ENCODE measurements around the gene TMEM131L.
"Not testable (repeated sequence)": the region's sequence is repeated elsewhere in the genome, so short reads cannot be mapped to it uniquely, and the experiment has no call there.

The TMEM131L gene

GRCh38 chr4:153466081-153466948 lies at the start of gene TMEM131L:
TMEM131L (plus strand) TSS chr4:153466360; CDS start chr4:153466398, 38 bp downstream.
- DNase-seq (ENCODE audit: low spot score): no peak

- not testable (repeated sequence) for DNase-seq (ENCODE audit: low spot score)
Observed at GRCh38 chr4:153416456-153416855, 49.7 kb upstream of the TMEM131L start.

- no peak for DNase-seq (ENCODE audit: low spot score)
Observed at GRCh38 chr4:153418121-153418520, 48.0 kb upstream of the TMEM131L start.

- DNase-seq (ENCODE audit: low spot score): no peak
Observed at GRCh38 chr4:153418558-153418957, 47.6 kb upstream of the TMEM131L start.

GRCh38 chr4:153419029-153419428 lies 47.1 kb upstream of the TMEM131L start:
- DNase-seq (ENCODE audit: low spot score): no peak

GRCh38 chr4:153419673-153420278 lies 46.4 kb upstream of the TMEM131L start:
- no peak for DNase-seq (ENCODE audit: low spot score)

GRCh38 chr4:153420361-153420760 lies 45.8 kb upstream of the TMEM131L start:
- DNase-seq (ENCODE audit: low spot score): no peak

GRCh38 chr4:153421941-153422340 lies 44.2 kb upstream of the TMEM131L start:
- DNase-seq (ENCODE audit: low spot score): no peak

GRCh38 chr4:153426207-153426885 lies 39.8 kb upstream of the TMEM131L start:
- DNase-seq (ENCODE audit: low spot score): no peak

GRCh38 chr4:153427363-153428071 lies 38.6 kb upstream of the TMEM131L start:
- no peak for DNase-seq (ENCODE audit: low spot score)

- no peak for DNase-seq (ENCODE audit: low spot score)
Observed at GRCh38 chr4:153428941-153429475, 37.2 kb upstream of the TMEM131L start.

- DNase-seq (ENCODE audit: low spot score): peak; percentile 36
Observed at GRCh38 chr4:153432965-153433753, 33.0 kb upstream of the TMEM131L start.

GRCh38 chr4:153433754-153434105 lies 32.4 kb upstream of the TMEM131L start:
- DNase-seq (ENCODE audit: low spot score): no peak

- no peak for DNase-seq (ENCODE audit: low spot score)
Observed at GRCh38 chr4:153434190-153434589, 32.0 kb upstream of the TMEM131L start.

- DNase-seq (ENCODE audit: low spot score): no peak
Observed at GRCh38 chr4:153438916-153439756, 27.0 kb upstream of the TMEM131L start.

GRCh38 chr4:153439831-153440230 lies 26.3 kb upstream of the TMEM131L start:
- DNase-seq (ENCODE audit: low spot score): no peak

- no peak for DNase-seq (ENCODE audit: low spot score)
Observed at GRCh38 chr4:153440475-153440874, 25.7 kb upstream of the TMEM131L start.

- DNase-seq (ENCODE audit: low spot score): no peak
Observed at GRCh38 chr4:153447175-153447905, 18.8 kb upstream of the TMEM131L start.

- DNase-seq (ENCODE audit: low spot score): no peak
Observed at GRCh38 chr4:153448003-153448731, 18.0 kb upstream of the TMEM131L start.
